ENCODE data around the gene SELENOO. TPM values are rescaled to one million over a fixed set of nuclear protein-coding genes. Genes with fewer than 3 reads are reported as not detected.

SELENOO gene
- total and polyA plus RNA-seq, 5 experiments from 2014 or later: 3.1 to 42.4 (median 8.8) TPM

Other genes starting within 250 kb of the SELENOO start
- gene PIM3, start 240.2 kb upstream of the SELENOO start, total RNA-seq: 10 to 100 TPM; 42.0 to 44.0 TPM
- 10 to 100 TPM; 12.4 to 26.0 (median 13.6) TPM for gene PIM3, start 240.2 kb upstream of the SELENOO start, polyA plus RNA-seq
- gene IL17REL, start 188.2 kb upstream of the SELENOO start, total RNA-seq: not detected
- gene IL17REL, start 188.2 kb upstream of the SELENOO start, polyA plus RNA-seq: not detected
- gene TTLL8, start 142.7 kb upstream of the SELENOO start, total RNA-seq: not detected
- not detected for gene TTLL8, start 142.7 kb upstream of the SELENOO start, polyA plus RNA-seq
- gene MLC1, start 115.6 kb upstream of the SELENOO start, total RNA-seq: under 1 TPM; 0.16 to 0.36 TPM
- 1 to 10 TPM in 1 of 3 donors, under 1 TPM in 2; 0.12 to 1.8 (median 0.34) TPM for gene MLC1, start 115.6 kb upstream of the SELENOO start, polyA plus RNA-seq
- not detected for gene MOV10L1, start 111.0 kb upstream of the SELENOO start, total RNA-seq
- gene MOV10L1, start 111.0 kb upstream of the SELENOO start, polyA plus RNA-seq: not detected
- under 1 TPM; 0.25 to 0.26 TPM for gene PANX2, start 30.3 kb upstream of the SELENOO start, total RNA-seq
- gene PANX2, start 30.3 kb upstream of the SELENOO start, polyA plus RNA-seq: not detected
- 100 to 1,000 TPM; 103 to 113 TPM for gene TRABD, start 15.1 kb upstream of the SELENOO start, total RNA-seq
- 10 to 100 TPM; 28.7 to 46.7 (median 31.2) TPM for gene TRABD, start 15.1 kb upstream of the SELENOO start, polyA plus RNA-seq
- 100 to 1,000 TPM; 153 to 156 TPM for gene TUBGCP6, start 44.0 kb downstream of the SELENOO start, total RNA-seq
- 10 to 100 TPM in 2 of 3 donors, 1 to 10 TPM in 1; 9.3 to 25.2 (median 17.3) TPM for gene TUBGCP6, start 44.0 kb downstream of the SELENOO start, polyA plus RNA-seq
- 100 to 1,000 TPM; 107 to 114 TPM for gene HDAC10, start 50.3 kb downstream of the SELENOO start, total RNA-seq
- 1 to 10 TPM; 5.4 to 7.8 (median 6.4) TPM for gene HDAC10, start 50.3 kb downstream of the SELENOO start, polyA plus RNA-seq
- 1 to 10 TPM; 2.1 to 2.9 TPM for gene MAPK12, start 60.7 kb downstream of the SELENOO start, total RNA-seq
- gene MAPK12, start 60.7 kb downstream of the SELENOO start, polyA plus RNA-seq: under 1 TPM in 2 of 3 donors, not detected in 1; 0.02 to 0.03 TPM
- gene MAPK11, start 69.4 kb downstream of the SELENOO start, total RNA-seq: 1 to 10 TPM in 1 of 2 experiments, under 1 TPM in 1; 0.86 to 1.2 TPM
- under 1 TPM; 0.13 to 0.24 (median 0.16) TPM for gene MAPK11, start 69.4 kb downstream of the SELENOO start, polyA plus RNA-seq
- gene PLXNB2, start 106.6 kb downstream of the SELENOO start, total RNA-seq: 10 to 100 TPM; 14.3 to 16.7 TPM
- 1 to 10 TPM in 2 of 3 donors, under 1 TPM in 1; 0.72 to 4.1 (median 1.1) TPM for gene PLXNB2, start 106.6 kb downstream of the SELENOO start, polyA plus RNA-seq
- gene DENND6B, start 126.0 kb downstream of the SELENOO start, total RNA-seq: 1 to 10 TPM; 7.0 to 9.1 TPM
- gene DENND6B, start 126.0 kb downstream of the SELENOO start, polyA plus RNA-seq: 1 to 10 TPM in 2 of 3 donors, under 1 TPM in 1; 0.53 to 1.1 (median 1.0) TPM
- 100 to 1,000 TPM in 1 of 2 experiments, 10 to 100 TPM in 1; 93.3 to 104 TPM for gene PPP6R2, start 142.3 kb downstream of the SELENOO start, total RNA-seq
- gene PPP6R2, start 142.3 kb downstream of the SELENOO start, polyA plus RNA-seq: 10 to 100 TPM; 13.3 to 29.1 (median 17.0) TPM

Data from naive thymus-derived CD8-positive, alpha-beta T cell (primary cell).